ENCODE results near the gene NLRP8. TPM values are rescaled to one million over a fixed set of nuclear protein-coding genes. Genes with fewer than 3 reads are reported as not detected.

The NLRP8 gene
- total and polyA plus RNA-seq, 12 donors = not detected

- 36 to 59% (median 41%) methylated on average over 3 of the region's 3 CpGs for WGBS, 4 donors
These were observed 26.4 kb downstream of the NLRP8 start for GRCh38 chr19:55973982-55974381.

GRCh38 chr19:55980415-55980814 is 32.8 kb downstream of the NLRP8 start:
- no peaks in the 10 kb centered on the region for H3K27me3 ChIP-seq
- H3K27ac ChIP-seq = no peak overlapping the region
- no peaks in the 10 kb centered on the region for H3K4me1 ChIP-seq (replicated peaks in 1 of 2)
- no peaks in the 10 kb centered on the region for H3K36me3 ChIP-seq (replicated peaks in 1 of 2)
- no peaks in the 10 kb centered on the region for H3K9me3 ChIP-seq (replicated peaks in 1 of 3)
- intact Hi-C loops (cut with DNase I) = no loop called here
- WGBS, 4 donors = 69 to 75% (median 71%) methylated on average over 9 of the region's 9 CpGs
- DNase-seq = no peak
- no peak overlapping the region for H3K4me3 ChIP-seq
- TF ChIP-seq POLR2A (IDR thresholded peaks at IDR 0.05) = no peak
- TF ChIP-seq CTCF (IDR thresholded peaks at IDR 0.05) = no peak

More at GRCh38 chr19:55973982-55974381, 26.4 kb downstream of the NLRP8 start:
- no peak for TF ChIP-seq POLR2A (IDR thresholded peaks at IDR 0.05)
- TF ChIP-seq CTCF (IDR thresholded peaks at IDR 0.05) = no peak
- no peaks in the 10 kb centered on the region for H3K27me3 ChIP-seq
- no peak overlapping the region for H3K27ac ChIP-seq
- no peaks in the 10 kb centered on the region for H3K36me3 ChIP-seq (replicated peaks in 1 of 2)
- H3K4me3 ChIP-seq = no peak overlapping the region
- no peaks in the 10 kb centered on the region for H3K4me1 ChIP-seq (replicated peaks in 1 of 2)
- H3K9me3 ChIP-seq (replicated peaks in 1 of 3) = no peaks in the 10 kb centered on the region
- DNase-seq = no peak
- intact Hi-C loops (cut with DNase I) = no loop called here

- H3K27ac ChIP-seq = no peak overlapping the region
- DNase-seq = no peak
- TF ChIP-seq CTCF (IDR thresholded peaks at IDR 0.05) (no peak), POLR2A (IDR thresholded peaks at IDR 0.05) (no peak)
- no peaks in the 10 kb centered on the region for H3K27me3 ChIP-seq
- intact Hi-C loops (cut with DNase I) = no loop called here
- H3K36me3 ChIP-seq (replicated peaks in 1 of 2) = no peaks in the 10 kb centered on the region
- no peak overlapping the region for H3K4me3 ChIP-seq
- 56 to 88% (median 71%) methylated on average over 1 of the region's 1 CpG for WGBS, 4 donors
- H3K4me1 ChIP-seq (replicated peaks in 1 of 2) = no peaks in the 10 kb centered on the region
- no peaks in the 10 kb centered on the region for H3K9me3 ChIP-seq (replicated peaks in 1 of 3)
These were observed 37.6 kb downstream of the NLRP8 start for GRCh38 chr19:55985254-55985653.

GRCh38 chr19:55986487-55986886 is 38.9 kb downstream of the NLRP8 start, which contains the start of gene NLRP5:
TSS of gene NLRP5 (plus strand) at chr19:55986775.
- Histone ChIP-seq H3K9me3 (replicated peaks in 1 of 3) (no peaks in the 10 kb centered on the region), H3K4me1 (replicated peaks in 1 of 2) (no peaks in the 10 kb centered on the region), H3K27me3 (no peaks in the 10 kb centered on the region), H3K27ac (no peak within 1 kb of the TSS), H3K4me3 (no peak within 1 kb of the TSS), H3K36me3 (replicated peaks in 1 of 2) (no peaks in the 10 kb centered on the region)
- intact Hi-C loops (cut with DNase I) = no loop called here
- TF ChIP-seq CTCF (IDR thresholded peaks at IDR 0.05) = no peak
- TF ChIP-seq POLR2A (IDR thresholded peaks at IDR 0.05) = no peak
- WGBS, 4 donors = 40 to 55% (median 43%) methylated on average over 8 to 10 of the region's 10 CpGs
- DNase-seq = no peak

All from adrenal gland (tissue), 12 donors.